Panc1 (cell line): ENCODE data around the gene CALHM3. TPM values are rescaled to one million over a fixed set of nuclear protein-coding genes. Genes with fewer than 3 reads are reported as not detected.

Experiments used
- ATAC-seq: fragments of 200-7000 bp; cut with Tn5 transposase; 2 replicates; pipeline ENCODE4 v1.9.1; 2020; ENCODE audit warnings: mild to moderate bottlenecking, moderate library complexity
- BruUV-seq: library from RNA; stranded (reverse); fragments of 400-500 nt; replicated peaks from 2 replicates; lab custom pipeline; 2021; lab: Mats Ljungman, UMichigan
- CTCF ChIA-PET: fragments of 300-600 bp; sonication (Branson Sonifier 250); formaldehyde crosslinking; loops from one replicate; lab custom pipeline; 2022; ENCODE audit warnings: antibody characterized with exemption; lab: Charles Lee
- POLR2A ChIA-PET: fragments of 300-600 bp; sonication (Branson Sonifier 250); formaldehyde crosslinking; loops from one replicate; lab custom pipeline; 2022; ENCODE audit warnings: antibody characterized with exemption; lab: Charles Lee
- DNase-seq: peaks from one replicate; pipeline ENCODE4 v3.0.0-alpha.2; 2010; ENCODE audit warnings: low read depth, low spot score
- H3K27ac ChIP-seq: 2 replicates; pipeline ENCODE4 v1.5.1; 2011; ENCODE audit warnings: mild to moderate bottlenecking, low read length, inconsistent platforms
- H3K27me3 ChIP-seq: fragments of 200-500 bp; sonication (Bioruptor generic); 2 replicates; pipeline ENCODE4 v1.6.0; 2014; ENCODE audit warnings: low read length, inconsistent platforms; ENCODE audit not compliant: control insufficient read depth, insufficient read depth
- H3K36me3 ChIP-seq: fragments of 200-500 bp; sonication (Bioruptor generic); 2 replicates; pipeline ENCODE4 v1.5.1; 2014; ENCODE audit warnings: inconsistent platforms, mild to moderate bottlenecking, low read length, moderate library complexity; ENCODE audit not compliant: control insufficient read depth, insufficient read depth
- H3K4me1 ChIP-seq: 2 replicates; pipeline ENCODE4 v1.5.1; 2011; ENCODE audit warnings: inconsistent platforms, mild to moderate bottlenecking, low read length, moderate library complexity; ENCODE audit not compliant: control insufficient read depth, insufficient read depth
- H3K4me3 ChIP-seq, 2 experiments: 2 replicates each; pipeline ENCODE4 v1.5.1; 2011 to 2012; ENCODE audit warnings: low read depth in 2 of 2, low read length in 2 of 2, mild to moderate bottlenecking in 2 of 2, inconsistent platforms in 1 of 2, moderate library complexity in 1 of 2
- H3K9me3 ChIP-seq: fragments of 200-500 bp; sonication (Bioruptor generic); 2 replicates; pipeline ENCODE4 v1.5.1; 2014; ENCODE audit warnings: low read depth, mild to moderate bottlenecking, inconsistent platforms, low read length, moderate library complexity; ENCODE audit not compliant: control insufficient read depth, insufficient read depth
- POLR2AphosphoS5 ChIP-seq: IDR thresholded peaks from 2 replicates; pipeline ENCODE4 v1.6.1; 2012; ENCODE audit warnings: mild to moderate bottlenecking, low read depth, low read length, moderate library complexity
- REST ChIP-seq, 2 experiments: IDR thresholded peaks; 2 replicates each; pipeline ENCODE4 v1.6.1; 2011 to 2012; ENCODE audit warnings: low read depth in 2 of 2, control low read depth in 1 of 2, low read length in 1 of 2, mild to moderate bottlenecking in 1 of 2, moderate library complexity in 1 of 2; ENCODE audit not compliant: insufficient read depth in 1 of 2
- SIN3A ChIP-seq: IDR thresholded peaks from 2 replicates; pipeline ENCODE4 v1.6.1; 2012; ENCODE audit warnings: low read depth, mild to moderate bottlenecking, low read length, moderate library complexity, borderline replicate concordance; ENCODE audit not compliant: insufficient read depth
- TCF7L2 ChIP-seq: IDR thresholded peaks from 2 replicates; pipeline ENCODE4 v1.6.1; 2011; ENCODE audit warnings: mild to moderate bottlenecking, low read depth, low read length, inconsistent platforms
- in situ Hi-C: cut with HindIII; loops from 2 replicates; pipeline ENCODE4 v1.10.0; 2016; ENCODE audit warnings: low sequenced_read_pairs, low pct_unique_long_range_greater_than_20kb
- intact Hi-C: fragments of 100-400 bp; cut with micrococcal nuclease; formaldehyde crosslinking; loops from one replicate; pipeline ENCODE4 v1.10.0; 2022; ENCODE audit not compliant: unreplicated experiment
- total RNA-seq: library from RNA; stranded (reverse); gene quantifications from one replicate; pipeline ENCODE4 v1.2.1, GENCODE V29; 2021; ENCODE audit not compliant: unreplicated experiment
- TF ChIP-seq, protein P1 (sequence below): fragments of 450-650 bp; IDR thresholded peaks from 2 replicates; pipeline ENCODE4 v1.5.1; 2017; ENCODE audit warnings: mild to moderate bottlenecking

CALHM3 gene
- total RNA-seq, 1 experiment from 2014 or later, result not detected

DNA sequence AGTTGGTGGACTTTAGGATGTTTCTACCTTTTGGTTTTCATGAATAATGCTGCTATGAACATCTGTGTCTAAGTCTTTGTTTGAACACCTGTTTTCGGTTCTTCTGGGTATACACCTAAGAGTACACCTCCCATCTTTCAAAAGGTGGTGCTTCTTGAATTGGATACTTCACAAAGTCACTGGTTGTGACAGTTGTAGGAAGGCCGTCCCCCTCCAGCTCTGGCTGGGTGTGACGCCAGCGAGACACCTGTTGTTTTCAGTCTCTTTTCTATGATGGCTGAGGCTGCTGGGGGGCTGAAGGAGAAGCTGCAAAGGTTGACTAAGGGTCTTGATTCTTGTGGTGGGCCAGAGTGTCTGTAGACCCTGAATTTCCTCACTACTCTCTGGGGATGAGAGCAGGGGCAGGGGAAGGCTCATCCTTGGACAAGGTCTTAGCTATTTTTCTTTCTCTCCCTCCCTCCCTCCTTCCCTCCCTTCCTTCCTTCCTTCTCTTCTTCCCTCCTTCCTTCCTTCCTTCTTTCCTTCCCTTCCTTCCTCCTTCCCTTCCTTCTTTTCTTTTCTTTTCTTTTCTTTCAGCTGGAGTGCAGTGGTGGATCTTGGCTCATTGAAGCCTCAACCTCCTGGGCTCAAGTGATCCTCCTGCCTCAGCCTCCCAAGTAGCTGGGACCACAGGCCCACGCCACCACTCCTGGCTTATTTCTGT is 20.0 kb upstream of the CALHM3 start:
- in situ Hi-C loops (no loop called here), intact Hi-C loops (no loop called here)
- Histone ChIP-seq H3K36me3 (no peaks in the 10 kb centered on the region), H3K4me1 (no peaks in the 10 kb centered on the region), H3K9me3 (no peaks in the 10 kb centered on the region), H3K27ac (no peak overlapping the region), H3K4me3 (no peak overlapping the region), H3K27me3 (peaks cover 32% of the 10 kb centered on the region)
- ChIA-PET POLR2A (interaction anchor here (0.5 kb wide), 1 partner anchor 115 kb away, joined by 4 read pairs; no protein-coding TSS in a partner anchor), CTCF (interaction anchor here (0.6 kb wide), 1 partner anchor 43 kb away, joined by 16 read pairs; no protein-coding TSS in a partner anchor)
- ATAC-seq (no peak), DNase-seq (no peak)
- no TSS peak for BruUV-seq
- TF ChIP-seq REST (IDR thresholded peaks at IDR 0.05; ENCODE audit: insufficient read depth in 1 of 2, low read depth in 2 of 2, low read length in 1 of 2), result no peak
- TF ChIP-seq, protein P1, sequence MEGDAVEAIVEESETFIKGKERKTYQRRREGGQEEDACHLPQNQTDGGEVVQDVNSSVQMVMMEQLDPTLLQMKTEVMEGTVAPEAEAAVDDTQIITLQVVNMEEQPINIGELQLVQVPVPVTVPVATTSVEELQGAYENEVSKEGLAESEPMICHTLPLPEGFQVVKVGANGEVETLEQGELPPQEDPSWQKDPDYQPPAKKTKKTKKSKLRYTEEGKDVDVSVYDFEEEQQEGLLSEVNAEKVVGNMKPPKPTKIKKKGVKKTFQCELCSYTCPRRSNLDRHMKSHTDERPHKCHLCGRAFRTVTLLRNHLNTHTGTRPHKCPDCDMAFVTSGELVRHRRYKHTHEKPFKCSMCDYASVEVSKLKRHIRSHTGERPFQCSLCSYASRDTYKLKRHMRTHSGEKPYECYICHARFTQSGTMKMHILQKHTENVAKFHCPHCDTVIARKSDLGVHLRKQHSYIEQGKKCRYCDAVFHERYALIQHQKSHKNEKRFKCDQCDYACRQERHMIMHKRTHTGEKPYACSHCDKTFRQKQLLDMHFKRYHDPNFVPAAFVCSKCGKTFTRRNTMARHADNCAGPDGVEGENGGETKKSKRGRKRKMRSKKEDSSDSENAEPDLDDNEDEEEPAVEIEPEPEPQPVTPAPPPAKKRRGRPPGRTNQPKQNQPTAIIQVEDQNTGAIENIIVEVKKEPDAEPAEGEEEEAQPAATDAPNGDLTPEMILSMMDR, result no peak
- no peak for TF ChIP-seq TCF7L2
- TF ChIP-seq POLR2AphosphoS5, result no peak
- no peak for TF ChIP-seq SIN3A

DNA sequence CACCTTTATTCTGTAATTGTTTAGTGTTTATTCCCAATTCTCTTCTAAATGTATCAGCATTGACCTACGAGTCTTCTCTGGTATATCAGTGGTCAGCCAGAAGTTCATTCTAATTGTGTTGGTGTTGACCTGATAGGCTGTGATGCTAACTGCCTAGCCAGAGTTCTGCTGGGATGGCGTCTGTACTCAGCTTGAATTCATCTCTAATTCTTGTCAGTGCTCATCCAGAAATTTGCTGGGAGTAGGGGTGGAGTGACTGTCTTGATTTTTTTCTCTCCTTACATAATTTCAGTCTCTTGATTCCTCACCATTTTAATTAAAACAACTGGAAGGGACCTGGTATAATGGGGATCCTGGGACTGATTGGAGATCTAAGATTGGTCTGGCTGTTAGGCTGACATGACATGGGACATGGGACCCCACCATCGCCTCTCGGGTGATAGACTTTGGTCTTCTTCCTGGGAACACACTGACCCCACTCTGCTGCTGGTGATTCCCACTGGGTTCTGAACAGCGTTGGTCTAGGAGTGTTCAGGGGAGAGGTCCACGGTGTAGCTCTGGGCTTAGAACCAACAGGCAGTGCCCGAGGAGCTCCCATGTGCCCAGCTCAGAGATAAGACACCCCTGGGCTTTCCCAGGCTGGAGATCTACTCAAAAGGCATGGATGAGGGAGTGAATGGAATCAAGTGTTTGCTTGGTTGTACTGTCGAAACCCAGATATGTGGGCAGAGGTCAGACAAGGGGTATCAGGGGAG is 18.3 kb upstream of the CALHM3 start:
- POLR2A ChIA-PET, result interaction anchor here (0.6 kb wide), 2 partner anchors 18 to 158 kb away, joined by 3 to 7 read pairs; no protein-coding TSS in a partner anchor
- H3K4me1 ChIP-seq, result peaks cover 4% of the 10 kb centered on the region; the same call in 1 of the 2 replicates
- H3K27me3 ChIP-seq, result peaks cover 37% of the 10 kb centered on the region
- H3K9me3 ChIP-seq, result no peaks in the 10 kb centered on the region
- in situ Hi-C loops (no loop called here), intact Hi-C loops (no loop called here)
- H3K27ac ChIP-seq, result no peak overlapping the region
- H3K36me3 ChIP-seq, result no peaks in the 10 kb centered on the region
- no TSS peak for BruUV-seq
- TF ChIP-seq REST (IDR thresholded peaks at IDR 0.05; ENCODE audit: insufficient read depth in 1 of 2, low read depth in 2 of 2, low read length in 1 of 2) (no peak), SIN3A (no peak), TCF7L2 (no peak), POLR2AphosphoS5 (no peak)
- TF ChIP-seq, protein P1, result no peak
- no peak for ATAC-seq
- CTCF ChIA-PET, result no interaction called here
- H3K4me3 ChIP-seq, result no peak overlapping the region
- DNase-seq, result no peak
